ENCODE data around the gene CS.
"Not testable (repeated sequence)": the region's sequence is repeated elsewhere in the genome, so short reads cannot be mapped to it uniquely, and the experiment has no call there.

Gene CS

DNA sequence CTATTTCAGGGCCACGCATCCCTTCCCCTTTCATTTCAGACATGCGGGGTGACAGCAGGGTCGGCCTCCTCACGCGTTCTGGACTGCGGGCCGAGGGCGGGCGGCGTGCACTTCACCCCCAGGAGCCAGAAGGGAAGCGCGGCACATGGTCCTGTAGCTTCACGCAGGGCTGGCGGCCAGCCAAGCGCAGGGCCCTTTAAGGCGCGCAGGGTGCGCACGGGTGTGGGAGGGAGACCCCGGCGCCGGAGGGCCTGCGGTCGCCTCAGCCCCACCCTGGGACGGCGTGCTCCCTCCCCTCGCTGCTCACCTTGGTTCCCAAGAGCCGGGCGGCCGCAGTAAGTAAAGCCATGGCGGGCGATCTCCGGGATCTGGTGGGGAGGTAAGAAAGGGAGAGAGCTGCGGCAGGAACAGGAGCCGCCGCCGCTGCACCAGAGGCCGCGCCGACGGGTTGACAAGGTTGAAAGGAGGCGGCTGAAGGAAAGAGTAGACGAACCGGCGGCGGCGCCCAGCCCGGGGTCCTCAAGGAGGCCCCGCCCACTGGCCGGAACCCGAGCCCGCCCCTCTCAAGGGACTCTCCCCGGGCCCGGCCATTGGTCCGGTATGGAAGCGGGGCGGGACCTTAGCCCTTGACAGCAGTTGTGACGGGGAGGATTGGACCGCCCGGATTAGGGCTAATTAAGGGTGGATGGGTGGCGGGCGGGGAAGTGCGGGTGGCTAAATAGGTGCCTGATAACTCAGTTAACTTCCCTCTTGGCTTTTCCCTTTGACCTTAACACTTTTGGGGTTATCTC, at the start of gene CS:
Gene CS (minus strand): TSS at position 478 of the 791 bp plus-strand sequence. CDS start 129 bp downstream, at position 349.
- peak; percentile 98 for DNase-seq (ENCODE audit: low read depth)

DNA sequence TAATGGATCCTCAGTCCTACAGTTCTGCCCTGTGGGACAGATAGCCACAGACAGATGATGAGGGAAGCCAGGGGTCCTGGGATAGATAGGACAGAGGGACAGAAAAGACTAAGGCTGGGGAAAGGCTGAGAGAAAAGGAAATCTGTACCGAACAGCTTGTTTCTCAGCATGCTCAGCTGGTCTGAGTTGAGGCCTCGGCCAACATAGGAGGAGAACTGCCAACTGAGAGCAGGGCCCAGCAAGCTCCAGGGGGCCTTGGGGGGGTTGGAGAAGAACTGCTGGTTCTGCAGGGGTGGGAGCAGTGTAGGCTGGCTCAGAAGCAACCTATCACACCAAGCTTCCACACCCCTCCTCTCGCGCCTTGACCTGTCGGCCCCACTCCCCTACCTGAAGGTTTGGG, 48.6 kb upstream of the CS start:
- DNase-seq (ENCODE audit: low read depth): no peak

DNA sequence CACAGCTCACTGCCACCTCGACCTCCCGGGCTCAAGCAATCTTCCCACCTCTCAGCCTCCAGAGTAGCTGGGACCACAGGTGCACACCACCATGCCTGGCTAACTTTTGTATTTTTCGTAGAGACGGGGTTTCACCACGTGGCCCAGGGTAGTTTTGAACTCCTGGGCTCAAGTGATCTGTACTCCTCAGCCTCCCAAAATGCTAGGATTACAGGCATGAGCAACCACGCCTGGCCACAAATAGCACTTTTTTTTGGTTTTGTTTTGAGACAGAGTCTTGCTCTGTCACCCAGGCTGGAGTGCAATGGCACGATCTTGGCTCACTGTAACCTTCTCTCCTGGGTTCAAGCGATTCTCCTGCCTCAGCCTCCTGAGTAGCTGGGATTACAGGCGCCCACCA, 47.1 kb upstream of the CS start:
- DNase-seq (ENCODE audit: low read depth): not testable (repeated sequence)

DNA sequence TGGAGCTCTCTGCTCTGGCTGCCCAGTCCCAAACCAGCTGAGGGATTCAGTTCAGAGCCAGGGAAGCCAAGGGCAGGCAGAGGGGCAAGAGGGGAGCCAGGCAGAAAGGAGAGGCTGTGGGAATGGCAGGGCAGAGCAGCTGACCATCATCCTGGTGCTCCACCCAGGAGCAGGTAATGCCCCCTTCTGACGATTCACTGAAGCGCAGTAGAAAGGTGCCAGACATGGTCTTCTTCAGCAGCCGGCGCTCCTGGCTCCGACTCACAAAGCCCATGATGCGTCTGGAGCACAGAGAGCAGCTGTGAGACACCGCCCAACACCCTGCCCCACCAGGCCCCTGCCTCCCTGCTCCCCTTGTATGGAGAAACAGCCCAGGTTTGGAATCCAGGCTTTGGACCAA, 46.5 kb upstream of the CS start:
- no peak for DNase-seq (ENCODE audit: low read depth)

DNA sequence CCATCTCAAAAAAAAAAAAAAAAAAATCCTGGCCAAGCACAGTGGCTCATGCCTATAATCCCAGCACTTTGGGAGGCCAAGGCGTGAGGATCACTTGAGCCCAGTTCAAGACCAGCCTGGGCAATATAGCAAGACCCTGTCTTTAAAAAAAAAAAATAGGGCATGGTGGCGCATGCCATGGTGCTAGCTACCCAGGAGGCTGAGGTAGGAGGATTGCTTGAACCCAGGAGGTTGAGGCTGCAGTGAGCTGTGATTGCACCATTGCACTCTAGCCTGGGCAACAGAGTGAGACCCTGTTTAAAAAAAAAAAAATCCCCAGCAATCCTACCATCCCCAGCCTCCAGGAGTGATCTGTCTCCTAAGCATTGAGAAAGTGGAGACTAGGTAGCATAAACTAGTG, 42.2 kb upstream of the CS start:
- DNase-seq (ENCODE audit: low read depth): not testable (repeated sequence)

DNA sequence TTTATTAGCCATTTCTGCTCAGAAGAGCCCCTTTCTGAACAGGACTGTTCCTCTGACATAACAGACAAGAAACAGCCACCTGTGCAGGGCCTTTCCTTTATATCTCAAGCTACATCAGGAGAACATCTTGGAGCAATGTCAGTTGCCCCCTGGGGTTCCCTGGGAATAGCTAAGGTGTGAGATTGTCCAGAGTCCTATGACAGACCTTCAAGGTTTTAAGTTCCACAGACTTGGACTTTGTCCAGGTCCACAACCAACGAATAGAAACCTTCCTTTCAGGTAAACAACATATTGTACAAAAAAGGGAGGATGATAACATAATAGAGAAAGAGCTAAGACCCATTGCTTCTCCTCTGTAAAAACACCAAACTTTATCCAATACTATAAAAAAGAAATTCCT, 41.5 kb upstream of the CS start:
- DNase-seq (ENCODE audit: low read depth): no peak

DNA sequence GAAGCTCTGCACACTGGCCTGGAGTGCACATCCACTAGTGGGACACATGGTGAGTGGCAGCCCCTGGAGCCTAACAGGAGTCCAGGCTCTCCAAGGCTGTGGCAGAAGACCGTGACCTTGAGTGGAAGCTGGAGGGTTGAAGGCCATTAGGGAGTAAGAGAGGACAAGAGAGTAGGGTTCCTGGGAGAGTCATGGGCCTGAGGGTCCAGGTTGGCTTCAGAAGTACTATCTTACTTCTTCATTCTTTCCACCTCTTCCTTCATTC, 39.0 kb upstream of the CS start:
- DNase-seq (ENCODE audit: low read depth): no peak

DNA sequence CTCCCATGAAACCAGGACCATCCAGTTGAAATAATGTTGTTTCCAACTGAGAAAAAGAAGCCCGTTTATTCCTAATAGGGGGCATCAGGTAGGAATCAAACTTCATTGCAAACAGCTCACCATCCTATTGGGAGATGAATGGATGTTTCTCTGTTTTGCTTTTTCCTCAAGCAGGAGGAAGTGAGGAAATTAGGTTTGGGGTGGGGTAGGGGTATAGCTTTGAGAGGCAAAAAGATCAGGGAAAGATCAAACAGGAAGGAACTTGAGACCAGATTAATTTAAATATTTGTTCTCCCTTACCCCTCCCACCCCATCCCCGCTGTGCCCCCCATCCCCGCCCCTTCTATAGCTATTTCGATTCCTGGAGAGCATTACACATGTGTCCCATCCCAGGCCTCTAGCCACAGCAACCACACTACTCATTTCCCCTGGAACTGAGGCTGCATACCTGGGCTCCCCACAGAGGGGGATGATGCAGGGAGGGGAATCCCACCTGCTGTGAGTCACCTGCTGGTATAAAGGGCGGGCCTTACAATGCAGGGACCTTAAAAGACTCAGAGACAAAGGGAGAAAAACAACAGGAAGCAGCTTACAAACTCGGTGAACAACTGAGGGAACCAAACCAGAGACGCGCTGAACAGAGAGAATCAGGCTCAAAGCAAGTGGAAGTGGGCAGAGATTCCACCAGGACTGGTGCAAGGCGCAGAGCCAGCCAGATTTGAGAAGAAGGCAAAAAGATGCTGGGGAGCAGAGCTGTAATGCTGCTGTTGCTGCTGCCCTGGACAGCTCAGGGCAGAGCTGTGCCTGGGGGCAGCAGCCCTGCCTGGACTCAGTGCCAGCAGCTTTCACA, 38.4 kb upstream of the CS start, which contains the start of gene IL23A:
Gene IL23A (plus strand): TSS at position 577 of the 850 bp plus-strand sequence. CDS start 161 bp downstream, at position 738.
- DNase-seq (ENCODE audit: low read depth): peak; percentile 77

DNA sequence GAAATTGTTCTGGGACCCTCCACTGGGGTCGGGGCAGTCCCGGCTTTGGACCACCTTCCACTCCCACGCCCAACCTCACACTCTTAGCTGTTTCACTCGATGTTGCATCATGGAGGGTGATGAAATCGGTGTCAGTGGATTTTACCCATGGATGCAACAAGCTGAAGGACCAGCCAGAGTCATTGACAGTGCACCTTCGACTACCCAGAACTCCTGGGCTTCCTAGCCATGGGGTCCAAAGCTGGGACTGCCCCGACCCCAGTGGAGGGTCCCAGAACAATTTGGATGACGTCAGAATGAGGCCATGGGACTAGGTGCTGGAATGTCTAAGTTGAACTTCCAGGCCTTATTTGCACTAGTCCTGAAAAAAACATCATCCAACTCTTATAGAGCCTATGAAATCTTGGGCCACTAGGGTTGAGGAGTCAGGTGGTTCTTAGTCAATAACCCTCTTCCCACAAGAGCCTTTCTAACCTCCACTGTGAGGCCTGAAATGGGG, 37.7 kb upstream of the CS start:
- DNase-seq (ENCODE audit: low read depth): no peak

DNA sequence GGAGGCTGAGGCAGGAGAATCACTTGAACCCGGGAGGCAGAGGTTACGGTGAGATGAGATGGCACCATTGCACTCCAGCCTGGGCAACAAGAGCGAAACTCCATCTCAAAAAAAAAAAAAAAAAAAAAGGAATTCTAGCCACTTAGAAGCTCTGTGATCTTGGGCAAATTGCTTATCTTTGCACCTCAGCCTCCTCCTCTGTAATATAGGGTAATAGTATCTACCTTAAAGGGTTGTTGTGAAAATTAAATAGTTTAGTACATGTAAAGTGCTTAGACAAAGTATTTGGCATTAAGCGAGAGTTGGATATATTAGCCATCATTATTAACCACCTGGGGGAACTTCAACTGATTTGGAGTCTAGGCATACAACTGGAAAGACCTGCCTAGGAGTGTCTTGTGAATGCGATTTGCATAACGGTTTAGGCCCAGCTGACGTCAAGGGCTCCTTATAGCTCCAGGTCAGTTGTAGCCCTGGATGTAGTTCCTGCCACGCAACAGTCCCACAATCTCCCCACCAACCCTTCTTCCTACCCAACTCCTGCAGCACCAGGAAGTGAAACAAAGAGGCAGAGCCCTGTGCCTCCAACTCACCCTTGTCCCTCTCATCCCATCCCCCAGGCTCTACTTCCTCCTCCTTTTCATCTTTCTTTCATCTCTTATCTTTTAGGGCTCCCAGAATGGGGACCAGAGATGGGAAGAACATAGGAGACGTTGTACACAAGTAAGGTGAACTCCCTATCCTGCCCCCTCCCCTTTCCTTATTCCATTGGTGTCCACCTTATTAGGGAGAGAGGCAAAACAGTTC, 36.4 kb upstream of the CS start:
- DNase-seq (ENCODE audit: low read depth): no peak

DNA sequence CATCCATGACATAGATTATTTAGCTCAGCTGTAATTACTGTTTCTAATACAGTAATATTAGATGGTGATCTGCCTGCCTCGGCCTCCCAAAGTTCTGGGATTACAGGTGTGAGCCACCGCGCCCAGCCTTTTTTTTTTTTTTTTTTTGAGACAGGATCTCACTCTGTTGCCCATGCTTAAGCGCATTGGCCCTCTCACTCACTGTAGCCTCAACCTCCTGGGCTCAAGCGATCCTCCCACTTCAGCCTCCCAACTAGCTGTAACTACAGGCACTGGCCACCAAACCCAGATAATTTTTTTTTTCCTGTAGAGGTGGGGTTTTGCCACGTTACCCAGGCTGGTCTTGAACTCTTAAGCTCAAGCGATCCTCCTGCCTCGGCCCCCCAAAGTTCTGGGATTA, 35.4 kb upstream of the CS start:
- DNase-seq (ENCODE audit: low read depth): not testable (repeated sequence)

DNA sequence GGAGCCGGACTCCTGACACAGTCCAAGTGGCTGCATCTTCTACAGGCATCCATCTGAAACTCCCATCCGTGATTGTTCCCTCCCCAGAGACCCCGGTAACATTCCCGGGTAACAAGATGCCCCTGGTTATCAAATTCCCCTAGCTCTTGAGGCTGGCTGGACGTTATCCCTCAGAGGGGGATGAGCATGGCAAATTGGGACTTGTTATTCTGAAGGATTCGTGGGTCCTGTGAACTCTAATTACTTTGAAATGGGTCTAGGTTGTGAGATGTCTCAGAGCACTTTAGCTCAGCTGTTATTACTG, 34.3 kb upstream of the CS start:
- no peak for DNase-seq (ENCODE audit: low read depth)

DNA sequence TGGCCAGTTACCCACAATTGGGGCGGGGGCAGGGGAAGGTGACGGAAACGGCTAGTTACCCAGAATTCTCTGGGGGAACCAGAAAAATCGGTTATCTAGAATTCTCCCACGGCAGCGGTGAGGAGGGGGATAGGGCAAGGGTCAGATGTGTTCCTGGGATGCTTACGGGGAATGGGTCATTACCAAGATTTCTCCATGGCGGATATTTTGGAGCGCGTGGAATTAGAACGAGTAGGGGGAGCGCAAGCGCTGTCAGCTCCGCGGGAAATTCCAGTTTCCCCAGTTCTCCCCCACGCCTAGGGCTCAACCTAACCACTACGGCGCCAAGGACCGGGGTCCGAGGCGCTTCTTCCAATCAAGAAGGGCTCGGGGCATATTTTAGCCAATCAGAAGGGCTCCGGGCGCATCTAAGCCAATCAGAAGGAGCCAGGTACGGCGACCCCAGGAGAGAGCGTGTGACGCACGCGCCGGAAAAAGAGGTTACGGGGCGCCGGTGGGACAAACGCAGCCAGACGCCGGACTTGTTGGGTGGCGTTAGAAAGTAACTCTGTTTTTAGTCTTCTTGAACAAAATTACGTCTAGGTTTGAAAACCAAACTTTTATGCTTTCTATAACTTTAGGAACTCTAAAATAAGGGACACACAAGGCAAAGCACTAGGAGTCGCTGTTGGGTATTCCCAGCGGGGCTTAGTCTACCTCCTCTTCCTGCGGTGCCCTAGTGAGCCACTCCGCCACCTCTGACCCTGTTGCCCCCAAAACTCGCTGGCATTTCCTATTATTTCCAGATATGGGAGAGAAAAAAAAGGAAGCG, 33.8 kb upstream of the CS start, which contains the start of gene PAN2:
Gene PAN2 (minus strand): TSS at position 322 of the 811 bp plus-strand sequence. CDS start 906 bp downstream, outside the sequence.
- DNase-seq (ENCODE audit: low read depth): peak; percentile 88

DNA sequence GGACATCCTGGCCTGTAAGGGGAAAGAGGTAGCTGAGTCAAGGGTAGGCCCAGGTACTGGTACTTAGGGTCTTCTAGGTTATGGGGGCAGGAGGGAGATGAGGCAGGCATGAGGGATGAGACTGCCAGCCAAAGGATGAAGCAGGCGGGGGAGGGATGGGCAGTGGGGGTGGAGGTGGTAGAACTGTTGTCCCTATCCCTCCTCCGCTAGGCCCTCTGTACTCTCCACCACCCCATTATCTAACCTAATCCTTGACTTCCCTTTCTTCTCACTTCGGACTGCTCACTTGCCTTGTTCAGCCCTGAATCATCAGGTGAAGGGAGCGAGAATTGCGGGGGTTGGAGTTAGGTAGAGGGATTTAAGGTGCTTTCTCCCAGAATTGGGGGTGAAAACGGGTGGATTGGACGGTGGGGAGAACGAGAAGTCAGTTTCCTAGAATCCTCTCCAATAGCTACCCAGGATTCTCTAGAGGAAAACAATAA, 33.1 kb upstream of the CS start:
- DNase-seq (ENCODE audit: low read depth): peak; percentile 10

DNA sequence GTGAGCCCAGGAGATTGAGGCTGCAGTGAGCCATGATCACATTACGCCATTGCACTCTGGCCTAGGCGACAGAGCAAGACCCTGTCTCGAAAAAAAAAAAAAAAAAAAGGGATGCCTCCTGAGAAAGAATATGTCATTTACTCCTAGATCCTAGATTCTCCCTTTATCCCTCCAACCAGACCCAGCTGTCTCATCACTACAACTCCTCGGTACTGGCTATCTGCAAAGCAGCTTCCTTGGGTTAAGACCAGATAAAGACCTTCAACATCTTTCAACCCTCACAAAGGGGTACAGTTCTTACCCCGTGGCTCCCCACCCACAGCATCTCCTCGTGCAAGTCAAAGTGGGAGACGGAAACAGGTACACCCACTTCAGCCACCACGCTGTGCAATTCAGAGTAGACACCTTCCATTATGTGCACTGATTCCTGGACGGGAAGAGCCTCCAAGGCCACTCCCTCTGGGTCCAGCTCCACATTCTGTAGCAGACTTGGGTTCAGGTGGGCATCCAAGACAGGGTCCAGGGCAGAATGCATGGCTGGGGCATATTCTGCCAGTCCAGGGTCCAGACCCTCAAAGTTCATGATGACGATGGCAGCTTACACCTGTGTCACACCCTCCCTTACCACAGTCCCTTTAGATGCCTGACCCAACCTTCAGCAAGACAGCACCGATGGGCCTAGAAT, 32.5 kb upstream of the CS start:
- no peak for DNase-seq (ENCODE audit: low read depth)

DNA sequence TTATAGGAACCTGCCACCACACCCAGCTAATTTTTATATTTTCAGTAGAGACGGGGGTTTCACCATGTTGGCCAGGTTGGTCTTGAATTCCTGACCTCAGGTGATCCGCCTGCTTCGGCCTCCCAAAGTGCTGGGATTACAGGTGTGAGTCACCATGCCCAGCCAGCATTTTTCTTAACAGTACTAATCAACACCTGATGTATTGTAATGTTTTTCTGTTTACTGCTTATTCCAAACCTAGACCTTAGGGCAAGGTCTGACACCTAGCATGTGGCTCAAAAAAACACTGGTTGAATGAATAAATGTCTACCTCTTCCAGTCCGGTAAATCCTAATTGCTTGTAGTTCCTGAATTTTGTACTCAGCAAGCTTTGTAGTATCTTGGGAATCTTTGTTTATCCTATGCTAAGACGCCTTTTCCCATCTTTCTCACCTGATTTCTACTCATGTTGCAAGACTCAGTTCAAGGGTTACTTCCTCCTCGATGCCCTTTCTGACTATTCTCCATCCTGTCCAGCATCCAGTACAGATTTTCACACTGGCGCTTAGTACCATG, 30.9 kb upstream of the CS start:
- no peak for DNase-seq (ENCODE audit: low read depth)

DNA sequence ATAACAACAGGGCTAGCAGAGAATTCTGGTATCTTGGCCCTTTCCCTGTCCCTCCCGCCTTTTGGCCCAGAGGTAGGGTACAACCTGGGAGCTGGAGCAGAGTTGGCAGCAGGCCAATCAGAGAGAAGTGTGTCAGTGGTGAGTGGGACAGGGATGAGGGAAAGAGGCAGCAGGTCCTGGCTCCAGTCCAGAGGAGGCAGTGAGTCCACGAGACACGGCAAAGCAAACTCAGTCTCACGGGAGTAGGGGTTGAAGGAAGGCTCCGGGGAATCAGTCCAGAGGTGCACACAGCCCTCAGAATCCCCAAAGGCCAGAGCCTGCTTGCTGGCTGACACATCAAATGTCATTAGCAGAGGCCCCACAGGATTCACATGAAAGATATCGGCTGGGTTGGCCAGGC, 26.4 kb upstream of the CS start:
- DNase-seq (ENCODE audit: low read depth): no peak

DNA sequence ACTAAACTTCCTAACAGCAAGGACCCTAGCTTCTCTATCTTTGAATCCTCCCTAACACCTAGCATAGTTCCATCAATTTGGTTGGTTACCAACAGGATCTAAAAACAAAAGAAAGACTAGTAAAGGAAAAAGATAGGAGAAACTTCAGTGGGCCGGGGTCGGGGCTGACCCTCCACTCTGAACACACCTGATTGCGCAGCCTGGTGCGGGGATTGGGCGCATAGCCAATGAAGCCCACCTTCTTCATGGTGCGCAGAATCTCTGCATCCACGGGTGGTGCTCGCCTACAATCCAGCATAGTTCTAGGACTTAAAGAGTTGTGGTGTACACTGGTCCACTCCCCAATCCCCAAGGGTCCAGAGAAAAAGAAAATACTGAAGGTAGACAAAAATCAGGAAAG, 26.0 kb upstream of the CS start:
- no peak for DNase-seq (ENCODE audit: low read depth)

DNA sequence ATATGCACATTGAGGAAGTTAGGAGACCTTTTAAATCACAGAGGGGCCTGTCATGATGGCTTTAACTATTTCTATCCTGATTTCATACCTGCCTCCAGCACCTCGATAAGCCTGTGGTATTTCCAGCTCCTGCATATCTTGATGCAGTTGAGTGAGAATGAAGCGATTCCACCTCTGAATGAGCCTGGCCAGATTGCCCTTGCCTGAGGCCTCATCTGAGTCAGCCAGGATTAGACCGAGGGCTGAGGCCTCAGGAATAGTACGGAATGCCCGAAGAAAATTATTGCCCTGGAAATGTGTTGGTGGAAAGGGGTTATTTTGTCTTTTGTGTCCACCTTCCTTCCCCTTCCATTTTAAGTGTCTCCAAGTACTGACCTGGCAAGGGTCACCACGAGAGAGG, 24.1 kb upstream of the CS start:
- no peak for DNase-seq (ENCODE audit: low read depth)

DNA sequence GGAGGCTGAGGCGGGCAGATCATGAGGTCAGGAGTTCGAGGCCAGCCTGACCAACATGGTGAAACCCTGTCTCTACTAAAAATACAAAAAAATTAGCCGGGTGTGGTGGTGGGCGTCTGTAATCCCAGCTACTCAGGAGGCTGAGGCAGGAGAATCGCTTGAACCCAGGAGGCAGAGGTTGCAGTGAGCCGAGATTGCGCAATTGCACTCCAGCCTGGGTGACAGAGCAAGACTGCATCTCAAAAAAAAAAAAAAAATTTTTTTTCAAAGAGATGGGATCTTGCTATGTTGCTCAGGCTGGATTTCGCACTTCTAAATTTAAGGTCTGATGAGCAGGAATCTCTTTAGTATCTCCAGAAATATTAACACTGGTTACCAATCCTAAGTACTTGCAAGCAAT, 21.5 kb upstream of the CS start:
- not testable (repeated sequence) for DNase-seq (ENCODE audit: low read depth)

DNA sequence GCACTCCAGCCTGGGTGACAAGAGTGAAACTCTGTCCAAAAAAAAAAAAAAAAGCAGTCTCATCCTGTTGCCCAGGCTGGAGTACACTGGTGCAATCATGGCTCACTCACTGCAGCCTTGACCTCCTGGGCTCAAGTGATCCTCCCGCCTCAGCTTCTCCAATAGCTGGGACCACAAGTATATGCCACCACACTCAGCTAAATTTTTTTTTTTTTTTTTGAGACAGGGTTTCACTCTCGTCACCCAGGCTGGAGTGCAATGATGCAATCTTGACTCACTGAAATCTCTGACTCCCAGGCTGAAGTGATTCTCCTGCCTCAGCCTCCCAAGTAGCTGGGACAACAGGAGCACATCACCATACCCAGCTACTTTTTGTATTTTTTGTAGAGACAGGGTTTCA, 20.9 kb upstream of the CS start:
- no peak for DNase-seq (ENCODE audit: low read depth)

Data from activated gamma-delta T cell treated with anti-CD3 and anti-CD28 coated beads, Interleukin-2, amount 50 U/mL, for 16 hours (primary cell).